ENCODE measurements around the gene PHLDA2.
A peak's percentile ranks its signal among the peaks of the same experiment; 100 is the strongest.
"Not testable (repeated sequence)": the region's sequence is repeated elsewhere in the genome, so short reads cannot be mapped to it uniquely, and the experiment has no call there.

PHLDA2 gene

GRCh38 chr11:2914455-2915195 lies 14.6 kb downstream of the PHLDA2 start:
- DNase-seq (ENCODE audit: low read depth, low spot score): no peak

- DNase-seq (ENCODE audit: low read depth, low spot score): no peak
These were observed 15.4 kb downstream of the PHLDA2 start for GRCh38 chr11:2913776-2914175.

- DNase-seq (ENCODE audit: low read depth, low spot score): no peak
These were observed 16.2 kb downstream of the PHLDA2 start for GRCh38 chr11:2913019-2913431.

GRCh38 chr11:2912498-2912897 lies 16.7 kb downstream of the PHLDA2 start:
- DNase-seq (ENCODE audit: low read depth, low spot score): peak; percentile 71

GRCh38 chr11:2911785-2912391 lies 17.3 kb downstream of the PHLDA2 start:
- no peak for DNase-seq (ENCODE audit: low read depth, low spot score)

GRCh38 chr11:2911088-2911784 lies 18.0 kb downstream of the PHLDA2 start:
- no peak for DNase-seq (ENCODE audit: low read depth, low spot score)

GRCh38 chr11:2910401-2910955 lies 18.7 kb downstream of the PHLDA2 start:
- DNase-seq (ENCODE audit: low read depth, low spot score): no peak

- no peak for DNase-seq (ENCODE audit: low read depth, low spot score)
These were observed 19.9 kb downstream of the PHLDA2 start for GRCh38 chr11:2909133-2909902.

- DNase-seq (ENCODE audit: low read depth, low spot score): no peak
These were observed 21.1 kb downstream of the PHLDA2 start for GRCh38 chr11:2908130-2908529.

GRCh38 chr11:2905299-2905698 lies 23.9 kb downstream of the PHLDA2 start:
- DNase-seq (ENCODE audit: low read depth, low spot score): not testable (repeated sequence)

- DNase-seq (ENCODE audit: low read depth, low spot score): no peak
These were observed 24.8 kb downstream of the PHLDA2 start for GRCh38 chr11:2904153-2905052.

- no peak for DNase-seq (ENCODE audit: low read depth, low spot score)
These were observed 25.6 kb downstream of the PHLDA2 start for GRCh38 chr11:2903672-2904011.

- DNase-seq (ENCODE audit: low read depth, low spot score): no peak
These were observed 26.2 kb downstream of the PHLDA2 start for GRCh38 chr11:2902784-2903671.

GRCh38 chr11:2901854-2902783 lies 27.1 kb downstream of the PHLDA2 start:
- DNase-seq (ENCODE audit: low read depth, low spot score): peak; percentile 63

GRCh38 chr11:2901196-2901796 lies 27.9 kb downstream of the PHLDA2 start:
- DNase-seq (ENCODE audit: low read depth, low spot score): no peak

- DNase-seq (ENCODE audit: low read depth, low spot score): no peak
These were observed 30.0 kb downstream of the PHLDA2 start for GRCh38 chr11:2899080-2899783.

- DNase-seq (ENCODE audit: low read depth, low spot score): peak; percentile 75
These were observed 30.7 kb downstream of the PHLDA2 start for GRCh38 chr11:2898366-2899079.
